WI38 (cell line): ENCODE results near the gene HSD11B2.

Experiments
- H3K4me3 ChIP-seq: 2 replicates; pipeline ENCODE4 v1.5.1; 2011; ENCODE audit warnings: low read depth, mild to moderate bottlenecking, control low read depth, low read length
- TF ChIP-seq, protein P1 (sequence below): IDR thresholded peaks from 2 replicates; pipeline ENCODE4 v1.5.1; 2012; ENCODE audit warnings: low read depth, mild to moderate bottlenecking, control low read depth, low read length

The HSD11B2 gene

DNA sequence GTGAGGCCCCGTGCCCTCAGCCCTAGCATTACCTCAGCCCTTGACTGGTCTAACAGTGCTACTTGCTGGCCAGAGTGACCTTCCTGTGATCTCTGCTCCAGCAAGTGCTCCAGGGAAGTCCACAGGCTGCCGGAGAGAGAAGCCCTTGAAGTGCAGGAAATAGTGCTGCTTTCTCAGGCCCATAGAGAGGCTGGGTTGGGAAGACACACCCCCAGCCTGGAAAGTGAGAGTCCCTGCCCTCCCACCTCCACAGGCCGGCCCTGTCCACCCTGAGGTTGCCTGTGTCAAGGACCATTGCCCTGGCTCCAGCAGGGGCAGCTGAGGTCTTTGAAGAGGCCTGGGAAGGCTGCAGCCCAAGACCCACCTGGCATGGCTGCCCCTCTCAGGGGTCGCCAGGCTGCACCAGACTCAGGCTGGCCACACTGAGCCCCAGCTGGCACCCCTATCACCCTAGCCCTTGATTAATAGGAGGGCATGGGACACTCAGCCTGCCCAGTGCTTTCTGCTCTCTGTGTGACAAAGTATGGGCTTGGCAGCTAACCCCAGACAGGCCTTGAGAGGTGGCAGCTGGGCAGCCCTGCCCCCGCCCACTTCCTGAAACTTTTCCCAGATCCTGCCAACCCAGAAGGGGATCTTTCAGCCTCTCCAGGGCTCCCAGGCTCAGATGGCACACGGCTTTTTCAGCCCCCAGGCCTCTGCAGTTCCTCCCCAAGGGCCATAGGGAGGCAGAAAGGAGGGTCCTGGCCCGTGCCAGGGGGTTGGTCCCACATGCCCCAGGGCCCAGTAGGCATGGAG, 28.3 kb downstream of the HSD11B2 start:
- TF ChIP-seq, protein P1, sequence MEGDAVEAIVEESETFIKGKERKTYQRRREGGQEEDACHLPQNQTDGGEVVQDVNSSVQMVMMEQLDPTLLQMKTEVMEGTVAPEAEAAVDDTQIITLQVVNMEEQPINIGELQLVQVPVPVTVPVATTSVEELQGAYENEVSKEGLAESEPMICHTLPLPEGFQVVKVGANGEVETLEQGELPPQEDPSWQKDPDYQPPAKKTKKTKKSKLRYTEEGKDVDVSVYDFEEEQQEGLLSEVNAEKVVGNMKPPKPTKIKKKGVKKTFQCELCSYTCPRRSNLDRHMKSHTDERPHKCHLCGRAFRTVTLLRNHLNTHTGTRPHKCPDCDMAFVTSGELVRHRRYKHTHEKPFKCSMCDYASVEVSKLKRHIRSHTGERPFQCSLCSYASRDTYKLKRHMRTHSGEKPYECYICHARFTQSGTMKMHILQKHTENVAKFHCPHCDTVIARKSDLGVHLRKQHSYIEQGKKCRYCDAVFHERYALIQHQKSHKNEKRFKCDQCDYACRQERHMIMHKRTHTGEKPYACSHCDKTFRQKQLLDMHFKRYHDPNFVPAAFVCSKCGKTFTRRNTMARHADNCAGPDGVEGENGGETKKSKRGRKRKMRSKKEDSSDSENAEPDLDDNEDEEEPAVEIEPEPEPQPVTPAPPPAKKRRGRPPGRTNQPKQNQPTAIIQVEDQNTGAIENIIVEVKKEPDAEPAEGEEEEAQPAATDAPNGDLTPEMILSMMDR = no peak
- no peak overlapping the region for H3K4me3 ChIP-seq

DNA sequence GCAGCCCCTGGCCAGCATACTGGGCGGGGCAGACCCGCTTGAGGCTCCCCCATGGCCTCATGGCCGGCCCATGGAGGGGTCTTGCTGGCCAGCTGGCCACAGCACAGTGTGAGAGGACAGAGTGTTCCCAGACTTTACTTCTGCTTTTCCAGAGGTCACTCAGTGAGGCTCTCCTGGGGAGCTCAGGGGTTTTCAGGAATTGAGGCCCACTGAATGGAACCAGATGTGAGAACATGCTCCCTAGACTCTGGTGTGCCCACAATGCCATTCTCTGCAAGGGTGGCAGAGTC, 28.9 kb downstream of the HSD11B2 start:
- H3K4me3 ChIP-seq = no peak overlapping the region
- TF ChIP-seq, protein P1 = no peak

DNA sequence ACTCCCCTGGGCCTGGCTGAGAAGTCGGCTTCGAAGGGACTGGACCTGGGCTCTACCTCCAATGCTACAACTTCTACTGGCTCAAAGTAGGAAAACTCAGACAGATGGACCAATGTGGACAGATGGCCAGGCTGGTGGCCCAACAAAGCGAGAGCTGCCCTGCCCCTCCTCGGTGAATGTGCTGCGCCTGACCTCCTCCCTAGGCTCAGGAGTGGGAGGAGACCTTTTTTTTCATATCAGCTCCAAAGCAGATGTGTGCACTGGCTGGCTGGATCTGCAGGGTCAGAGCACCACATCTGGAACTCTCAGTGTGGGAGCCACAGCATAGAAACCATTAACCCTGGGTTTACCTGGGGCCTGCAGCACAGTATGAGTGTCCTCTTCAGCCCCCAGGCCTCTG, 29.2 kb downstream of the HSD11B2 start:
- no peak overlapping the region for H3K4me3 ChIP-seq
- TF ChIP-seq, protein P1 = no peak

DNA sequence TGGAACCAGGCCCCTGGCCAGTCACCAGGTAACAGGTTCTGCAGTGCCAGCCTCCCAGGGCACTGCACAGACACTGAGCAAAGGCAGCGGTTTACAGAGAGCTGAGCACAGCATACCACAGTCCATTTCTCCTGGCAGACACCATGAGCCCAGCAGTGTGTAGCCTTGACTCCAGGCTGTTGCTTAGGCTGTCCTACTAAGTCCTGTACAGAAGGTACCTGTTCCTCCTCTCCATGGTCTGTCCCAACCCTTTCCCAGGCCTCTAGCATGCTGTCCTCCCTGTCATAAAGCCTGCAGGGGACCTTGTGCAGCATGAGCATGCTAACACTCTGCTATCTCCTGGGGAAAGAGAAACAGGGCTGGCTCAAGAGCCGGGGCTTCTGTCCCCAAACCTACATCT, 30.0 kb downstream of the HSD11B2 start:
- TF ChIP-seq, protein P1 = no peak
- H3K4me3 ChIP-seq = no peak overlapping the region

DNA sequence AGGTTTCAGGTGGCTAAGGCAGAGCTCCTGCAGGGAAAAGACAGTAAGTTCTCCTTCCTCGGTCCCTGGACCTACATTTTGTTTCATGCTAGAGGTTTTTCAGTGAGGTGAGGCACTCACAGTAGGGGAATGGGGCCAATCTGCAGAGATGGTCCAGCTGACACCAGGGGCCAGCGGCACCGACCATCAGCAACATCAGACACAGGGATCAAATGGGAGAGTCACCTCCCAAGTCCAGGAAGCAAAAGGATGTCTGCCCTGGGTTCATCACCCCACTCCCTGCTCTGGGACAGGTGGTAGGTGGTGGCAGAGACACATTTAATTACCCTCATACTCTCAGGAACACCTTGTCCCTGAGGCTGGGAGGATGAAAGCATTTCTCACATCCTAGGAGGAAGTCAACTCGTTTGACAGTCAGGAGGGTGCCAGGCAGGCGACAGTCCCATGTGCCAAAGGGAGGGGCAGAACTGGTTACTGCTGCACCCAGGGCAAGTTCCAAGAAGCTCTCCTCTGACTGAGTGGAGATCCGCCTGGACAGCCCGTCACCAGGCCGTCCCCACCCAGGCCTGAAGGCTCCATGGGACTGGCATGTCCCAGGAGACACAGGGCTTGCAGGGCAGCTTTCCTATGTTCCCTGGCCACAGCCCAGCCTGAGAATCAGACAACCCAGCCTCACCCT, 30.8 kb downstream of the HSD11B2 start:
- TF ChIP-seq, protein P1 = no peak
- H3K4me3 ChIP-seq = no peak overlapping the region

DNA sequence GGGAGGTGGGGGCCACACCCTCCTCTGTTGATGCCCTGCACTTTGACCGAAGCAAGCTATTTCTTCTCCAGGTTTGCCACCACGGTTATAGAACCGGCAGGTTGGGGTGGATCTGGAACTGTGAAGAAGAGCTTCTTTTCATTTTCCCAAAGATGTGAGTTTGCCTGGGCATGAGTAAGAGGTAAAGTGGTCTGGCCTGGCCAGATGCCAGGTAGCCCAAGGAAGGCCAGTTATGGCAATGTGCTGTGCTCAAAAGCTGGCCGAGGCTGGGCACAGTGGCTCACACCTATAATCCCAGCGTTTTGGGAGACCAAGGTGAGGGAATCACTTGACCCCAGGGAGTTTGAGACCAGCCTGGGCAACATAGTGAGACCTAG, 31.3 kb downstream of the HSD11B2 start:
- H3K4me3 ChIP-seq = no peak overlapping the region
- TF ChIP-seq, protein P1 = no peak

DNA sequence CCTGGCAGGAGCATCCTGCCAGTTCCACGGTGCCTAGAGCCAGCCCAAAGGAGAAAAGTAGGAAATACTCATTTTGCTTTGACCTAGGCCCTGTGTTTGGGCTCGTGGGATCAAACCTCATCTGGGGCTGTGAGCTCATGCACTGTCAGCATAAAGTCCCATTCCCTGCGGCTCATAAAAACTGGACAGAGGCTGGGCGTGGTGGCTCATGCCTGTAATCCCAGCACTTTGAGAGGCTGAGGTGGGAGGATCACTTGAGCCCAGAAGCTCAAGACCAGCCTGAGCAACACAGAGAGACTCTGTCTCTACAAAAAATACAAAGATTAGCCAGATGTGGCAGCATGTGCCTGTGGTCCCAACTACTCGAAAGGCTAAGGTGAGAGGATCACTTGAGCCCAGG, 32.1 kb downstream of the HSD11B2 start:
- H3K4me3 ChIP-seq = no peak overlapping the region
- TF ChIP-seq, protein P1 = no peak
